Chondrocyte (in vitro differentiated cells): ENCODE results near the gene U2AF1. TPM values are rescaled to one million over a fixed set of nuclear protein-coding genes. Genes with fewer than 3 reads are reported as not detected.
"Not testable (repeated sequence)": the region's sequence is repeated elsewhere in the genome, so short reads cannot be mapped to it uniquely, and the experiment has no call there.

Source experiments
- DNase-seq: peaks from one replicate; pipeline ENCODE4 v3.0.0; 2021; ENCODE audit warnings: mixed read lengths, low spot score
- H3K27ac Mint-ChIP-seq: one replicate; pipeline ENCODE4 v1.8.0; 2021; ENCODE audit warnings: mild to moderate bottlenecking, moderate library complexity, mixed read lengths; ENCODE audit not compliant: unreplicated experiment
- H3K27me3 Mint-ChIP-seq: 2 replicates; pipeline ENCODE4 v1.8.0; 2021; ENCODE audit warnings: low read depth, mixed read lengths
- H3K36me3 Mint-ChIP-seq: 2 replicates; pipeline ENCODE4 v1.8.0; 2021; ENCODE audit warnings: low read depth, mixed read lengths
- H3K4me1 Mint-ChIP-seq: 2 replicates; pipeline ENCODE4 v1.8.0; 2021; ENCODE audit warnings: low read depth, mild to moderate bottlenecking, mixed read lengths
- H3K4me3 Mint-ChIP-seq: one replicate; pipeline ENCODE4 v1.8.0; 2021; ENCODE audit warnings: mild to moderate bottlenecking, moderate library complexity, mixed read lengths; ENCODE audit not compliant: unreplicated experiment
- H3K9me3 Mint-ChIP-seq: 2 replicates; pipeline ENCODE4 v1.8.0; 2021; ENCODE audit warnings: low read depth, mixed read lengths
- total RNA-seq: library from RNA; stranded (reverse); gene quantifications from 3 replicates; pipeline ENCODE4 v1.2.1, GENCODE V29; 2021

Gene U2AF1
- total RNA-seq, 1 donor from 2014 or later = 9.8 TPM

GRCh38 chr21:43108177-43108576 lies 807 bp upstream of the U2AF1 start:
- not testable (repeated sequence) for H3K36me3 Mint-ChIP-seq, H3K4me3 Mint-ChIP-seq, H3K27ac Mint-ChIP-seq, H3K9me3 Mint-ChIP-seq, H3K4me1 Mint-ChIP-seq, H3K27me3 Mint-ChIP-seq, DNase-seq

- not testable (repeated sequence) for H3K9me3 Mint-ChIP-seq, H3K36me3 Mint-ChIP-seq, H3K27me3 Mint-ChIP-seq, H3K4me1 Mint-ChIP-seq, H3K4me3 Mint-ChIP-seq, DNase-seq, H3K27ac Mint-ChIP-seq
These were observed 396 bp upstream of the U2AF1 start for GRCh38 chr21:43107794-43108137.

- H3K4me3 Mint-ChIP-seq, H3K27me3 Mint-ChIP-seq, H3K27ac Mint-ChIP-seq, H3K4me1 Mint-ChIP-seq, H3K9me3 Mint-ChIP-seq, DNase-seq, H3K36me3 Mint-ChIP-seq: not testable (repeated sequence)
These were observed 2.7 kb downstream of the U2AF1 start for GRCh38 chr21:43104642-43105041.

- not testable (repeated sequence) for H3K4me1 Mint-ChIP-seq, H3K27ac Mint-ChIP-seq, H3K4me3 Mint-ChIP-seq, H3K27me3 Mint-ChIP-seq, H3K36me3 Mint-ChIP-seq, DNase-seq, H3K9me3 Mint-ChIP-seq
These were observed 5.1 kb downstream of the U2AF1 start for GRCh38 chr21:43102281-43102680.

GRCh38 chr21:43101676-43102075 lies 5.7 kb downstream of the U2AF1 start:
- not testable (repeated sequence) for H3K27ac Mint-ChIP-seq, H3K9me3 Mint-ChIP-seq, H3K36me3 Mint-ChIP-seq, H3K27me3 Mint-ChIP-seq, DNase-seq, H3K4me3 Mint-ChIP-seq, H3K4me1 Mint-ChIP-seq

GRCh38 chr21:43101000-43101399 lies 6.4 kb downstream of the U2AF1 start:
- not testable (repeated sequence) for H3K4me1 Mint-ChIP-seq, DNase-seq, H3K27ac Mint-ChIP-seq, H3K36me3 Mint-ChIP-seq, H3K9me3 Mint-ChIP-seq, H3K4me3 Mint-ChIP-seq, H3K27me3 Mint-ChIP-seq

- not testable (repeated sequence) for H3K36me3 Mint-ChIP-seq, H3K4me3 Mint-ChIP-seq, H3K4me1 Mint-ChIP-seq, DNase-seq, H3K27ac Mint-ChIP-seq, H3K27me3 Mint-ChIP-seq, H3K9me3 Mint-ChIP-seq
These were observed 15.3 kb downstream of the U2AF1 start for GRCh38 chr21:43091979-43092614.

GRCh38 chr21:43090947-43091346 lies 16.4 kb downstream of the U2AF1 start:
- H3K9me3 Mint-ChIP-seq, H3K4me1 Mint-ChIP-seq, H3K27me3 Mint-ChIP-seq, DNase-seq, H3K27ac Mint-ChIP-seq, H3K4me3 Mint-ChIP-seq, H3K36me3 Mint-ChIP-seq: not testable (repeated sequence)

GRCh38 chr21:43089463-43089862 lies 17.9 kb downstream of the U2AF1 start:
- not testable (repeated sequence) for H3K4me1 Mint-ChIP-seq, H3K9me3 Mint-ChIP-seq, H3K36me3 Mint-ChIP-seq, H3K27me3 Mint-ChIP-seq, DNase-seq, H3K4me3 Mint-ChIP-seq, H3K27ac Mint-ChIP-seq

- not testable (repeated sequence) for H3K4me1 Mint-ChIP-seq, H3K9me3 Mint-ChIP-seq, H3K27ac Mint-ChIP-seq, H3K27me3 Mint-ChIP-seq, DNase-seq, H3K4me3 Mint-ChIP-seq, H3K36me3 Mint-ChIP-seq
These were observed 24.6 kb downstream of the U2AF1 start for GRCh38 chr21:43082587-43083300.

- not testable (repeated sequence) for H3K36me3 Mint-ChIP-seq, DNase-seq, H3K27me3 Mint-ChIP-seq, H3K4me3 Mint-ChIP-seq, H3K4me1 Mint-ChIP-seq, H3K9me3 Mint-ChIP-seq, H3K27ac Mint-ChIP-seq
These were observed 30.7 kb downstream of the U2AF1 start for GRCh38 chr21:43076643-43077042.

- H3K4me3 Mint-ChIP-seq, DNase-seq, H3K9me3 Mint-ChIP-seq, H3K4me1 Mint-ChIP-seq, H3K27ac Mint-ChIP-seq, H3K27me3 Mint-ChIP-seq, H3K36me3 Mint-ChIP-seq: not testable (repeated sequence)
These were observed 31.2 kb downstream of the U2AF1 start for GRCh38 chr21:43076023-43076637.
